ENCODE data around the gene CSMD2. TPM values are rescaled to one million over a fixed set of nuclear protein-coding genes. Genes with fewer than 3 reads are reported as not detected.

CSMD2 gene
- total and polyA plus RNA-seq, 12 donors: 0.35 to 5.1 (median 1.5) TPM

GRCh38 chr1:34122080-34122932 is 42.7 kb downstream of the CSMD2 start:
- WGBS, 4 donors: 88 to 95% (median 88%) methylated on average over 9 to 10 of the region's 10 CpGs
- Histone ChIP-seq H3K4me3 (no peak overlapping the region), H3K27me3 (no peaks in the 10 kb centered on the region), H3K9me3 (replicated peaks in 1 of 3) (no peaks in the 10 kb centered on the region), H3K27ac (no peak overlapping the region), H3K4me1 (replicated peaks in 1 of 2) (no peaks in the 10 kb centered on the region), H3K36me3 (replicated peaks in 1 of 2) (no peaks in the 10 kb centered on the region)
- intact Hi-C loops (cut with DNase I): no loop called here
- TF ChIP-seq CTCF (IDR thresholded peaks at IDR 0.05) (no peak), POLR2A (IDR thresholded peaks at IDR 0.05) (no peak)
- no peak for DNase-seq

GRCh38 chr1:34115233-34115632 is 49.8 kb downstream of the CSMD2 start:
- Histone ChIP-seq H3K36me3 (replicated peaks in 1 of 2) (no peaks in the 10 kb centered on the region), H3K9me3 (replicated peaks in 1 of 3) (peaks cover 0 to 13% (median 10%) of the 10 kb centered on the region in 3 donors), H3K4me1 (replicated peaks in 1 of 2) (no peaks in the 10 kb centered on the region), H3K27ac (no peak overlapping the region), H3K27me3 (no peaks in the 10 kb centered on the region), H3K4me3 (no peak overlapping the region)
- intact Hi-C loops (cut with DNase I): no loop called here
- TF ChIP-seq CTCF (IDR thresholded peaks at IDR 0.05) (no peak), POLR2A (IDR thresholded peaks at IDR 0.05) (no peak)
- WGBS, 4 donors: 86 to 98% (median 95%) methylated on average over 1 of the region's 1 CpG
- DNase-seq: no peak

- no peak overlapping the region for H3K4me3 ChIP-seq
- no peaks in the 10 kb centered on the region for H3K4me1 ChIP-seq (replicated peaks in 1 of 2)
- peak in 1 of 7 donors; percentile 4 for DNase-seq
- H3K27me3 ChIP-seq: no peaks in the 10 kb centered on the region
- no peak for TF ChIP-seq POLR2A (IDR thresholded peaks at IDR 0.05)
- TF ChIP-seq CTCF (IDR thresholded peaks at IDR 0.05): peak; percentile 18 to 47 (median 37)
- H3K36me3 ChIP-seq (replicated peaks in 1 of 2): no peaks in the 10 kb centered on the region
- whole genome bisulfite sequencing, 4 donors: 53 to 70% (median 59%) methylated on average over 1 of the region's 1 CpG
- intact Hi-C loops (cut with DNase I): loop anchor here in 1 of 2 donors (5.0 kb wide), 1 partner anchor 483 kb away; no protein-coding TSS in a partner anchor
- no peak overlapping the region for H3K27ac ChIP-seq
- peaks cover 0 to 13% (median 10%) of the 10 kb centered on the region in 3 donors for H3K9me3 ChIP-seq (replicated peaks in 1 of 3)
These were observed 51.1 kb downstream of the CSMD2 start for GRCh38 chr1:34113887-34114286.

- DNase-seq: peak in 1 of 7 donors; percentile 3
- intact Hi-C loops (cut with DNase I): loop anchor here in 1 of 2 donors (5.0 kb wide), 1 partner anchor 484 kb away; no protein-coding TSS in a partner anchor
- Histone ChIP-seq H3K4me1 (replicated peaks in 1 of 2) (no peaks in the 10 kb centered on the region), H3K36me3 (replicated peaks in 1 of 2) (no peaks in the 10 kb centered on the region), H3K27me3 (no peaks in the 10 kb centered on the region), H3K9me3 (replicated peaks in 1 of 3) (peaks cover 0 to 13% (median 10%) of the 10 kb centered on the region in 3 donors), H3K4me3 (no peak overlapping the region), H3K27ac (no peak overlapping the region)
- no peak for TF ChIP-seq POLR2A (IDR thresholded peaks at IDR 0.05)
- no peak for TF ChIP-seq CTCF (IDR thresholded peaks at IDR 0.05)
- 49 to 62% (median 60%) methylated on average over 2 of the region's 2 CpGs for WGBS, 4 donors
These were observed 51.7 kb downstream of the CSMD2 start for GRCh38 chr1:34113362-34113761.
